ENCODE results near the gene KCNK1.

Gene KCNK1

GRCh38 chr1:233582439-233582838 is 31.5 kb upstream of the KCNK1 start:
- no peak overlapping the region for H3K9ac ChIP-seq (ENCODE audit: low read length)
- no peak overlapping the region for H2BK120ac ChIP-seq (ENCODE audit: insufficient read depth, low read length, poor library complexity)
- H3K9me3 ChIP-seq (ENCODE audit: insufficient read depth, low read depth, low read length): peaks cover 2% of the 10 kb centered on the region
- H3K36me3 ChIP-seq (ENCODE audit: control insufficient read depth in 1 of 2, insufficient read depth in 2 of 2, low read length in 2 of 2): no peaks in the 10 kb centered on the region
- no peak overlapping the region for H3K18ac ChIP-seq (ENCODE audit: low read length)
- no peak overlapping the region for H4K91ac ChIP-seq (ENCODE audit: low read depth, low read length)
- no peak overlapping the region for H3K4ac ChIP-seq (ENCODE audit: low read depth, low read length)
- H3K4me1 ChIP-seq (ENCODE audit: control insufficient read depth in 1 of 2, insufficient read depth in 2 of 2, low read length in 2 of 2): no peaks in the 10 kb centered on the region
- no peak overlapping the region for H4K12ac ChIP-seq (ENCODE audit: low read depth, low read length)
- no peak overlapping the region for H2AFZ ChIP-seq (ENCODE audit: insufficient read depth, low read length, poor library complexity)
- H3K27me3 ChIP-seq (ENCODE audit: insufficient read depth, low read length): no peaks in the 10 kb centered on the region
- H3K79me1 ChIP-seq (ENCODE audit: low read length): no peaks in the 10 kb centered on the region
- H3K79me2 ChIP-seq (ENCODE audit: control insufficient read depth, insufficient read depth, low read length, poor library complexity): no peaks in the 10 kb centered on the region
- no peak overlapping the region for H4K8ac ChIP-seq (ENCODE audit: low read depth, low read length)
- no peak for DNase-seq
- WGBS (ENCODE audit: extremely low coverage, insufficient coverage, insufficient read length): no CpG with 5 or more reads among the region's 3 CpGs
- H3K14ac ChIP-seq (ENCODE audit: low read length): no peak overlapping the region
- no peak overlapping the region for H3K4me3 ChIP-seq (ENCODE audit: low read depth, low read length)
- no peak overlapping the region for H3K27ac ChIP-seq (ENCODE audit: low read depth, low read length)
- no peak overlapping the region for H3K4me2 ChIP-seq (ENCODE audit: low read length)
- H2BK12ac ChIP-seq (ENCODE audit: low read length): no peak overlapping the region
- no peak overlapping the region for H2AK5ac ChIP-seq (ENCODE audit: low read length)
- no peak overlapping the region for H3K23ac ChIP-seq (ENCODE audit: low read length)
- H2BK5ac ChIP-seq (ENCODE audit: low read depth, low read length, poor library complexity): no peak overlapping the region

GRCh38 chr1:233584376-233584775 is 29.5 kb upstream of the KCNK1 start:
- H4K91ac ChIP-seq (ENCODE audit: low read depth, low read length): no peak overlapping the region
- no peak overlapping the region for H2BK5ac ChIP-seq (ENCODE audit: low read depth, low read length, poor library complexity)
- H2BK12ac ChIP-seq (ENCODE audit: low read length): no peak overlapping the region
- H2AK5ac ChIP-seq (ENCODE audit: low read length): no peak overlapping the region
- no peak overlapping the region for H3K4me3 ChIP-seq (ENCODE audit: low read depth, low read length)
- H3K4ac ChIP-seq (ENCODE audit: low read depth, low read length): no peak overlapping the region
- H3K79me1 ChIP-seq (ENCODE audit: low read length): no peaks in the 10 kb centered on the region
- no peak overlapping the region for H3K23ac ChIP-seq (ENCODE audit: low read length)
- H4K12ac ChIP-seq (ENCODE audit: low read depth, low read length): no peak overlapping the region
- WGBS (ENCODE audit: extremely low coverage, insufficient coverage, insufficient read length): no CpG with 5 or more reads among the region's 4 CpGs
- no peak overlapping the region for H3K9ac ChIP-seq (ENCODE audit: low read length)
- no peak overlapping the region for H3K4me2 ChIP-seq (ENCODE audit: low read length)
- peaks cover 2% of the 10 kb centered on the region for H3K9me3 ChIP-seq (ENCODE audit: insufficient read depth, low read depth, low read length)
- DNase-seq: no peak
- H3K4me1 ChIP-seq (ENCODE audit: control insufficient read depth in 1 of 2, insufficient read depth in 2 of 2, low read length in 2 of 2): peaks cover 2 to 4% of the 10 kb centered on the region in 2 experiments
- no peaks in the 10 kb centered on the region for H3K36me3 ChIP-seq (ENCODE audit: control insufficient read depth in 1 of 2, insufficient read depth in 2 of 2, low read length in 2 of 2)
- H3K27ac ChIP-seq (ENCODE audit: low read depth, low read length): no peak overlapping the region
- H3K79me2 ChIP-seq (ENCODE audit: control insufficient read depth, insufficient read depth, low read length, poor library complexity): no peaks in the 10 kb centered on the region
- H2BK120ac ChIP-seq (ENCODE audit: insufficient read depth, low read length, poor library complexity): no peak overlapping the region
- no peak overlapping the region for H3K18ac ChIP-seq (ENCODE audit: low read length)
- no peak overlapping the region for H4K8ac ChIP-seq (ENCODE audit: low read depth, low read length)
- no peak overlapping the region for H3K14ac ChIP-seq (ENCODE audit: low read length)
- no peaks in the 10 kb centered on the region for H3K27me3 ChIP-seq (ENCODE audit: insufficient read depth, low read length)
- H2AFZ ChIP-seq (ENCODE audit: insufficient read depth, low read length, poor library complexity): no peak overlapping the region

- H2AK5ac ChIP-seq (ENCODE audit: low read length): no peak overlapping the region
- no peak for DNase-seq
- H3K4me3 ChIP-seq (ENCODE audit: low read depth, low read length): no peak overlapping the region
- no peak overlapping the region for H3K14ac ChIP-seq (ENCODE audit: low read length)
- H3K79me1 ChIP-seq (ENCODE audit: low read length): no peaks in the 10 kb centered on the region
- H2BK12ac ChIP-seq (ENCODE audit: low read length): no peak overlapping the region
- H4K12ac ChIP-seq (ENCODE audit: low read depth, low read length): no peak overlapping the region
- no peak overlapping the region for H2BK120ac ChIP-seq (ENCODE audit: insufficient read depth, low read length, poor library complexity)
- peaks cover 2 to 4% of the 10 kb centered on the region in 2 experiments for H3K4me1 ChIP-seq (ENCODE audit: control insufficient read depth in 1 of 2, insufficient read depth in 2 of 2, low read length in 2 of 2)
- H3K36me3 ChIP-seq (ENCODE audit: control insufficient read depth in 1 of 2, insufficient read depth in 2 of 2, low read length in 2 of 2): no peaks in the 10 kb centered on the region
- H3K4me2 ChIP-seq (ENCODE audit: low read length): no peak overlapping the region
- no peak overlapping the region for H3K4ac ChIP-seq (ENCODE audit: low read depth, low read length)
- no peak overlapping the region for H3K9ac ChIP-seq (ENCODE audit: low read length)
- no peaks in the 10 kb centered on the region for H3K79me2 ChIP-seq (ENCODE audit: control insufficient read depth, insufficient read depth, low read length, poor library complexity)
- H4K91ac ChIP-seq (ENCODE audit: low read depth, low read length): no peak overlapping the region
- H3K27ac ChIP-seq (ENCODE audit: low read depth, low read length): no peak overlapping the region
- H3K18ac ChIP-seq (ENCODE audit: low read length): no peak overlapping the region
- peaks cover 2% of the 10 kb centered on the region for H3K9me3 ChIP-seq (ENCODE audit: insufficient read depth, low read depth, low read length)
- no peak overlapping the region for H3K23ac ChIP-seq (ENCODE audit: low read length)
- no peak overlapping the region for H4K8ac ChIP-seq (ENCODE audit: low read depth, low read length)
- no peaks in the 10 kb centered on the region for H3K27me3 ChIP-seq (ENCODE audit: insufficient read depth, low read length)
- no peak overlapping the region for H2BK5ac ChIP-seq (ENCODE audit: low read depth, low read length, poor library complexity)
- H2AFZ ChIP-seq (ENCODE audit: insufficient read depth, low read length, poor library complexity): no peak overlapping the region
Observed at GRCh38 chr1:233584931-233585330, 29.0 kb upstream of the KCNK1 start.

- WGBS (ENCODE audit: extremely low coverage, insufficient coverage, insufficient read length): no CpG with 5 or more reads among the region's 2 CpGs
- Histone ChIP-seq H3K9me3 (ENCODE audit: insufficient read depth, low read depth, low read length) (peaks cover 2% of the 10 kb centered on the region), H3K27ac (ENCODE audit: low read depth, low read length) (no peak overlapping the region), H2AK5ac (ENCODE audit: low read length) (no peak overlapping the region), H3K4me3 (ENCODE audit: low read depth, low read length) (no peak overlapping the region), H3K27me3 (ENCODE audit: insufficient read depth, low read length) (no peaks in the 10 kb centered on the region), H3K79me1 (ENCODE audit: low read length) (no peaks in the 10 kb centered on the region), H4K8ac (ENCODE audit: low read depth, low read length) (no peak overlapping the region), H3K79me2 (ENCODE audit: control insufficient read depth, insufficient read depth, low read length, poor library complexity) (no peaks in the 10 kb centered on the region), H3K18ac (ENCODE audit: low read length) (no peak overlapping the region), H2BK5ac (ENCODE audit: low read depth, low read length, poor library complexity) (no peak overlapping the region), H3K36me3 (ENCODE audit: control insufficient read depth in 1 of 2, insufficient read depth in 2 of 2, low read length in 2 of 2) (no peaks in the 10 kb centered on the region), H4K91ac (ENCODE audit: low read depth, low read length) (no peak overlapping the region), H3K4me2 (ENCODE audit: low read length) (no peak overlapping the region), H3K23ac (ENCODE audit: low read length) (no peak overlapping the region), H2AFZ (ENCODE audit: insufficient read depth, low read length, poor library complexity) (no peak overlapping the region), H2BK120ac (ENCODE audit: insufficient read depth, low read length, poor library complexity) (no peak overlapping the region), H3K4me1 (ENCODE audit: control insufficient read depth in 1 of 2, insufficient read depth in 2 of 2, low read length in 2 of 2) (peaks cover 2 to 4% of the 10 kb centered on the region in 2 experiments), H3K4ac (ENCODE audit: low read depth, low read length) (no peak overlapping the region), H3K14ac (ENCODE audit: low read length) (no peak overlapping the region), H3K9ac (ENCODE audit: low read length) (no peak overlapping the region), H4K12ac (ENCODE audit: low read depth, low read length) (no peak overlapping the region), H2BK12ac (ENCODE audit: low read length) (no peak overlapping the region)
- no peak for DNase-seq
Observed at GRCh38 chr1:233586301-233586700, 27.6 kb upstream of the KCNK1 start.
